Jurkat, Clone E6-1 (cell line): Measurements from ENCODE around the gene ZNF322.

Experiments used
- DNase-seq: peaks from one replicate; pipeline ENCODE4 v3.0.0-alpha.2; 2011; ENCODE audit warnings: low read depth, low spot score
- H3K4me3 ChIP-seq: 2 replicates; pipeline ENCODE4 v1.5.1; 2011; ENCODE audit warnings: mild to moderate bottlenecking, low read length, control low read depth, moderate library complexity

ZNF322 gene

DNA sequence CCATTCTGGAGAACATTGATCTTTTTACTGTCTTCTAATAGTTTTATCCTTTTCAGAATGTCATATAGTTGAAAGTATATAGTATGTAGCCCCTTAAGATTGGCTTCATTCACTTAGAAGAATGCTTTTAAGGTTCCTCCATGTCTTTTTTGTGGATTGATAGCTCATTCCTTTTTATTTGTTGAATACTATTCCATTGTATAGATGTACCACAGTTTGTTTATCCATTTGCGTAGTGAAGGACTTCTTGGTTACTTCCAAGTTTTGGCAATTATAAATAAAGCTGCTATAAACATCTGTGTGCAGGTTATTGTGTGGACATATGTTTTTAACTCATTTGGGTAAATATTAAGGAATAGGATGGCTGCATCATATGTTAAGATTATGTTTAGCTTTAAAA lies 35.0 kb downstream of the ZNF322 start:
- H3K4me3 ChIP-seq: no peak overlapping the region
- no peak for DNase-seq

DNA sequence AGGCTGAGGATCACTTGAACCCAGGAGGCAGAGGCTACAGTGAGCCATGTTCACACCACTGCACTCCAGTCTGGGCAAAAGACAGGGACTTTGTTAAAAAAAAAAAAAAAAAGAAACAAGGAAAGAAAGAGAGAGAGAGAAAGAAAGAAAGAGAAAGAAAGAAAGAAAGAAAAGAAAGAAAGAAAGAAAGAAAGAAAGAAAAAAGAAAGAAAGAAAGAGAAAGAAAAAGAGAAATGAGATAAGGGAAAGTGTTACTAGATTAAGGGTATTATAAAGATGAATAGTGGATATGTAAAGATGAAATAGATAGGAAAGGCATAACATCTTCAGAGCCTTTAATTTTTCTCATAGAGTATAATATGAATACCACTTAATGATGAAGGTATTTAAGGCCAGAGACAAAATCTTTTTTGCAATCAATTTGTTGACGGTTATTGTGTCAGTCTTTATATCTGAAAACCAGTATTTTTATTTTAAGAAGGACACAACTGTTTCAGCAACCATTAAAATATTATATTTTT lies 36.1 kb downstream of the ZNF322 start:
- DNase-seq: no peak
- H3K4me3 ChIP-seq: no peak overlapping the region

- H3K4me3 ChIP-seq: no peak overlapping the region
- no peak for DNase-seq
Observed at GRCh38 chr6:26613689-26614683, 45.6 kb downstream of the ZNF322 start.

DNA sequence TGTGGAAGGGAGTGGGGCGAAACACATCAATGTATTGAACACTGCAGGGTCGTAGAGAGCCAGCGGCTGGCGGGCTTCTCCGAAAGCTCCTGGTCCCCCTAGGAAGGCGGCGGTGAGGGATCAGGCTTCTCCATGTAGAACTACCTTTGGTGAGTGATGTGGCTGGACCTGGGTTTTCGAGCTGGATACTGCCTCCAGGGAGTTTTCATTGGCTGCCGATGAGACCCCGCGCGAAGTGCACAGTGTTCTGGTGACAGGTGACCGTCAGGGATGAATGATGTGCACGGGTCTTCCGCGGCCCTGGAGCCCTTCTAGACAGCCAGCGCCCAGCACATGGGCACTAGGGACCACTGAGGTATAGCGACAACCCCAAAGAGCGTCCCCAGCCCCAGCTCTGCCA lies 46.3 kb downstream of the ZNF322 start:
- no peak for DNase-seq
- H3K4me3 ChIP-seq: no peak overlapping the region

DNA sequence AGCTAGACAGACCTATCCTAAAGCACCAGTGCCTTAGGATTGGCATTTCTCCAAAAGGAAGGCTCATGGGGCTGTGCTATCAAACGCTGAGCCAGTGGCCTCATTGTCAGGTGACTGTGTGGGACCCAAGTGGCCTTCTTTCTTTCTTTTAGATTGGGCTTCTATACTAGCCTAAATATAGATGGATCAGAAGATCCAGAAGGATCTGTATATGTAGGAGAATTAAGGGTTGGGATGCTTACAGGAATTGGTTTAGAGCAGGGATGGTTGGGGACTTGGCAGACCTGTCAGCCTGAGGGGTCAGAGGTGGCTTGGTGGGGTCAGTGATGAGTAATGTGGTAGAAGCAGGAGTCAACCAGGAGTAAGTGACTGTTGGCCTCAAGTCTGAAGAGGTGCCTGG lies 47.9 kb downstream of the ZNF322 start:
- no peak for DNase-seq
- H3K4me3 ChIP-seq: no peak overlapping the region

DNA sequence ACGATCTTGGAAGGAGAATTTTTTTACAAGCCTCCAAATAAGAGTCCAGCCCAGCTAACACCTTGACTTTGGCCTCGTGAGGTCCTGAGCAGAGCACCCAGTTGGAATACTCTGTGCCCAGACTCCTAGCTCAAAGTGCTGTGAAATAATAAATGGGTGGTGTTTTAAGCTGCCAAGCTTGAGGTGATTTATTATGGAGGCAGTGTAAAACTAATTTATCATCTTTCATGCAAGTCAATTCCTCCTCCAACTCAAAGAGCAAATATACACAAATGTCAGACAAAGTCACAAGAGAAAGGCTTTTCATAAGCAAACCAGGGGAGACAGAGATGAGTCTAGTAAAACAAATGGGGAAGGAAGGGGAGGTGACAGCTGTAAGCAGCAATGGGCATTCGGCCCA lies 50.1 kb downstream of the ZNF322 start:
- no peak overlapping the region for H3K4me3 ChIP-seq
- DNase-seq: no peak

GRCh38 chr6:26607434-26608230 lies 51.9 kb downstream of the ZNF322 start:
- H3K4me3 ChIP-seq: no peak overlapping the region

DNA sequence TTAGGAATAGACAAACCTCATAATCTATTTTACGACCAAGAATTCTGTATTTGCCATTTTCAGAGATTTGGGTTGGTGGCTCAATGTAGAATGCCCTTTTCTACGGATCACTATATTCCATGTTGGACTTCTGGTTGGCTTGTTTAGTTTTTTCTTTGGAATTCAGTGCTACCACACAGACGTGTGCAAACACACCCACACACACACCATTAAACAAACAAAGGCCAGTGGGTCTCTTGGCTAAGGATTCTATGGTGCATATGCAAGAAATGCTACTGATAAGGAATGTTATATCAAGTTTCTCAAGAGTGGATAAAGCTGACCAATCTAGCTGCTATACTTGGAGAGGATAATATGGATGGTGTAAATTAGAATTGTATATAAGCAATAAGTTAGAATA lies 54.7 kb downstream of the ZNF322 start:
- no peak for DNase-seq
- no peak overlapping the region for H3K4me3 ChIP-seq

More at GRCh38 chr6:26607434-26608230, 51.9 kb downstream of the ZNF322 start:
- peak; percentile 63 for DNase-seq

GRCh38 chr6:26604026-26604425 lies 55.5 kb downstream of the ZNF322 start:
- no peak overlapping the region for H3K4me3 ChIP-seq
- no peak for DNase-seq

DNA sequence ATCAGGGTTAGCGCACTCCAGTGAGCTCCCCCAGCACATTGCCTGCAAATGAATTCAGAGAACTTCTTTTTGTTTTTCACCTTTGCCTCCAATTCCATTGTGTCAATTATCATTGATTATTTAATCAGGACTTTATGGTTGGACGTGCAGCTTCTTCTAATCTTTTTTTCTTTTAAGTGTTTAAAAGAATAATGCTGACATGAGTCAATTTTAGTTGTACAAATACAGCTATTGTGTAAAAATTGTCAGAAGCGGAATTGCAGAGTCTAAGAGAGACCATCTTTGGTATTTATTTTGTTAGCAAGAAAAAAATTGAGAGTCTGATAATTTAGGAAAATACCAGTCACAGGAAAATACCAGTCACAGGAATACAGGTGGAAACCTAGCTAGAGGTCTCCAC lies 57.3 kb downstream of the ZNF322 start:
- H3K4me3 ChIP-seq: no peak overlapping the region
- no peak for DNase-seq

DNA sequence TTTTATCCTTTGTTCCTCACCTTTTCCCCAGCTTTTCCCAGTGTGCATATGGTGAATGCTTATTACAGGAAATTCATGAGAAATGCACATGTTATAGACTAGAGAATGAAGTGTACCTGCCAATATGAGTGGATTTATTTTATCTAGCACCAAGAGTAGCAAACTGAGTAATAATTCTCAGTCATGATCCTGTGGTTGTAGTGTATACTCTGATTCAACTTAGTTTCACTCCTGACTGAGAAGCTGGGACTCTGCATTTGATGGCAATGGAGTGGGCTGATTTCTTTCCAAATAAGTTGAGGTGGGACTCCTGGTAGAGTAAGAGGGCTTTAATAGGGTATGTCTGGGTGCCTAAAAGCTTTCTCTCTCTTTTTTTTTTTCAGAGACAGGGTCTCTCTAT lies 58.8 kb downstream of the ZNF322 start:
- H3K4me3 ChIP-seq: no peak overlapping the region
- no peak for DNase-seq

GRCh38 chr6:26599591-26599990 lies 60.0 kb downstream of the ZNF322 start:
- DNase-seq: no peak
- no peak overlapping the region for H3K4me3 ChIP-seq

DNA sequence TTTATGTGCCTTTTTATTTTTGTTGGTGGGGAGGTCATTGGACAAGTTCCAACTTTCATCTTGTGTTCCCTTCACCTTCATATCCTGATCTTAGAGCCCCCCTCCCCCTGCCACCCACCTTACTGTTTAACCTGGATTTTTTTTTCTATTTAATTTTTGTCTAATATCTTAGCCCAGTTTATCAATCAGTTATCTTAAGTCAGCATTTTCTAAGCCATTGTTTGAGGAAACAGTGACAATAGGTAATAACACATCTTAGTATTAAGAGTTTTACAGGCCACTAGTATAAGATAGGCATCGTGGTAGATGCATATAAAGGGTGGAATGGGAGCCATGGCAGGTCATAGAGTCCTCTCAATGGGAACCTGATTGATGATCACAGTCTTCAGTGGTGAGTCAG lies 60.4 kb downstream of the ZNF322 start:
- DNase-seq: no peak
- H3K4me3 ChIP-seq: no peak overlapping the region

DNA sequence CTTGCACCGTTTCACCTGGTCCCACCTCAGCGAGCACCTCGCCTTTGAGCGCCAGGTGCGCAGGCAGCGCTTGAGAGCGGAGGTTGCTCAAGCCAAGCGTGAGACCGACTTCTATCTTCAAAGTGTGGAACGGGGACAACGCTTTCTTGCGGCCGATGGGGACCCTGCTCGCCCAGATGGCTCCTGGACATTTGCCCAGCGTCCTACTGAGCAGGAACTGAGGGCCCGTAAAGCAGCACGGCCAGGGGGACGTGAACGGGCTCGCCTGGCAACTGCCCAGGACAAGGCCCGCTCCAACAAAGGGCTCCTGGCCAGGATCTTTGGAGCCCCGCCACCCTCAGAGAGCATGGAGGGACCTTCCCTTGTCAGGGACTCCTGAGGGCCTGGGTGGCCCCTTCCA lies 61.3 kb downstream of the ZNF322 start:
- DNase-seq: no peak
- peak overlapping the region; percentile 99 for H3K4me3 ChIP-seq

- peak overlapping the region; percentile 99 for H3K4me3 ChIP-seq
- DNase-seq: no peak
Observed at GRCh38 chr6:26597821-26598220, 61.7 kb downstream of the ZNF322 start.

DNA sequence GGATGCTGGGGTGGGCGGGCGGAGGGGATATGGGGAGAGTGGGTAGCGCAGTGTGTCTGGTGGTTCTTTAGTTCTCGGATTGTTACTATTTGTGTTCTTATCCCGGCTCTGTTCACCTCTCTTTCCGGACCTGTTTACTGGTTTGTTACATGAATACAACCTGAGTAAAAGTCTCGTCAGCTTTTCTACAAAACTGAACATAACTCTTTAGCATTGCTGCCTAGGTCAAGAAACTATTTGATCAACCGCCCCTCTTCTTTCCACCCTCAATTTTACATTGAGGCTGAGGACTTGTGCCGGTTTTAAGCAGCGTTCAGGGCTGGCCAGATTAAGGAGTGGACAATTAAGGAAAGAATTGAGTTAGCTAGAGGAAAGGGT lies 62.2 kb downstream of the ZNF322 start:
- DNase-seq: no peak
- H3K4me3 ChIP-seq: peak overlapping the region; percentile 99

- DNase-seq: peak; percentile 96
Observed at GRCh38 chr6:26596579-26597388, 62.8 kb downstream of the ZNF322 start, which contains the start of gene ABT1. TSS of gene ABT1 (plus strand) at chr6:26596953. CDS start at chr6:26596983, 30 bp downstream.

GRCh38 chr6:26595669-26596269 lies 63.8 kb downstream of the ZNF322 start:
- peak overlapping the region; percentile 99 for H3K4me3 ChIP-seq
- peak; percentile 79 for DNase-seq

More at GRCh38 chr6:26596579-26597388, 62.8 kb downstream of the ZNF322 start, which contains the start of gene ABT1:
- peak within 1 kb of the TSS; percentile 99 for H3K4me3 ChIP-seq
